Measurements from ENCODE around the gene ABHD8. TPM values are rescaled to one million over a fixed set of nuclear protein-coding genes. Genes with fewer than 3 reads are reported as not detected.

Gene ABHD8
- total RNA-seq, 2 donors from 2014 or later = 20.1 to 21.6 TPM

DNA sequence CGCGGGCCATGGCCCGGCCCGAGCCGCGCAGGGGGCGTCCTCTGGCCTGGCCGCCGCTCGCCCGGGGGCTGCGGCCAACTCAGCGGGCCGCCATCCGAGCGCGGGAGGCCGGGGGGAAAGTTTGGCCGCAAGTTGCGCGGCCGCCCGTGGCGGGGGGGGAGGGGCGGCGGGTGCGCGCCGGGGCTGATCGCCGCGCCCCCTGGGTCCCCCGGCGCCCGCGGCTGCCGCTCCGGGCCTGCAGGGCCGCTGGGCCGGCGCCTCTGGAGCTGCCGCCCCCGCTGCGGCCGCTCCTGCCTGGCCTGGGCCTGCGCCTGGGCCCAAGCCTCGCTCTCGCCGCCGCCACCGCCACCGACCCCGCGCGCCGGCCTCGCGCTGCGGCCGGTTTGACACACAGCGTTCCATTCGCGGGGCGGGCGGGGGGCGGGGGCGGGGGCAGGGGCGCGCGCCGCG, 57.7 kb downstream of the ABHD8 start, which contains the start of gene NR2F6:
Gene NR2F6 (minus strand): TSS at position 385 of the 450 bp plus-strand sequence. CDS start 699 bp downstream, outside the sequence.
- TF ChIP-seq POLR2AphosphoS5 (IDR thresholded peaks at IDR 0.05) = no peak
- TF ChIP-seq POLR2A (IDR thresholded peaks at IDR 0.05) = peak; percentile 26
- Histone ChIP-seq H3K27me3 (replicated peaks; ENCODE audit: insufficient read depth) (no peaks in the 10 kb centered on the region), H3K4me3 (peak within 1 kb of the TSS; percentile 53 to 87), H3K4me1 (replicated peaks) (no peaks in the 10 kb centered on the region), H3K27ac (peak within 1 kb of the TSS; percentile 79 to 80), H3K9me3 (no peaks in the 10 kb centered on the region), H3K36me3 (no peaks in the 10 kb centered on the region)
- intact Hi-C loops (cut with DNase I) = no loop called here
- DNase-seq (ENCODE audit: low spot score) = no peak
- 0% methylated on average over 10 of the region's 72 CpGs for WGBS

DNA sequence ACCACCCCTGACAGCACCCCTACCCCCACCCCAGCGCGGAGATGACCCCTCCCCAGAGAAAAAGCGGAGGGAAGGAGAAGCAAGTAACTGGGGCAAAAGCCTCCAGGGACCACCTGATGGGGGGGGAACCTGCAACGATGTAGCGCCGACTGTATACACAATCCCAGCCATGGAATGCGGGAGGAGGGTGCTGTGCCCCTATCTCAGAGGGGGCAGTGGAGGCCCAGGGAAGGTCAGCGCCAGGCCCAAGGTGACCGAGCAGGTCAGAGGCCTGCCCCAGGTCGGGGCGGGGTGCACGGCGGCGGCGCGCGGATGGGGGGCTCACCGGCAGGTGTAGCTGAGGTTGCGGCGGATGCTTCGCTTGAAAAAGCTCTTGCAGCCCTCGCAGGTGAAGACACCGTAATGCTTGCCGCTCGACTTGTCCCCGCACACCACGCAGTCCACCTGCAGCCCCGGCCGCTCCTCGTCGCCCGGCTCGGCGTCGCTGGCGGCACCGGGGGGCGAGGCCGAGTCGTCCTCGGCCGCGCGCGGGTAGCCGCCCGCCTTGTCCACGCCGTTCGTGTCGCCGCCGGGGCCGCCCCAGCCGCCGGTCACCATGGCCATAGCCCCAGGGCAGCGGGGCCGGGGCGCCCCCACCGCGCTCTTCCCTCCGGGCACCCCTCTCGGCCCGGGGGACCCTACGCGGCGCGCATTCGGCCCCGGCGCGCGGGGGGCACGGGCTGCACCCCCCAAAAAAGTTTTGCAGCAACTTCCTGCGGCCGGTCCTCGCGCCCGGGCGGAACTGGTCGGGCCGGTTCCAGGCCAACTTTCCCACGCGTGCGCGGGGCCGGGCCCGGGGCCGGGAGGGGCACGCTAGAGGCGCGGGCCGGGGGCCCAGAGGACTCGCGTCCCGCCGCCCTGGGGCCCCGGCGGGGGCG, 58.3 kb downstream of the ABHD8 start:
- peak overlapping the region; percentile 73 to 74 for H3K27ac ChIP-seq
- no peaks in the 10 kb centered on the region for H3K4me1 ChIP-seq (replicated peaks)

GRCh38 chr19:17243830-17244617, 59.2 kb downstream of the ABHD8 start:
- H3K4me3 ChIP-seq = peak overlapping the region; percentile 53 to 87
- peak overlapping the region; percentile 73 to 74 for H3K27ac ChIP-seq
- H3K27me3 ChIP-seq (replicated peaks; ENCODE audit: insufficient read depth) = no peaks in the 10 kb centered on the region
- no peaks in the 10 kb centered on the region for H3K36me3 ChIP-seq
- no peak for DNase-seq (ENCODE audit: low spot score)
- WGBS = 8% methylated on average over 46 of the region's 52 CpGs
- no peaks in the 10 kb centered on the region for H3K9me3 ChIP-seq
- no peaks in the 10 kb centered on the region for H3K4me1 ChIP-seq (replicated peaks)
- TF ChIP-seq POLR2A (IDR thresholded peaks at IDR 0.05) (no peak), POLR2AphosphoS5 (IDR thresholded peaks at IDR 0.05) (no peak)
- TF ChIP-seq, protein P1, sequence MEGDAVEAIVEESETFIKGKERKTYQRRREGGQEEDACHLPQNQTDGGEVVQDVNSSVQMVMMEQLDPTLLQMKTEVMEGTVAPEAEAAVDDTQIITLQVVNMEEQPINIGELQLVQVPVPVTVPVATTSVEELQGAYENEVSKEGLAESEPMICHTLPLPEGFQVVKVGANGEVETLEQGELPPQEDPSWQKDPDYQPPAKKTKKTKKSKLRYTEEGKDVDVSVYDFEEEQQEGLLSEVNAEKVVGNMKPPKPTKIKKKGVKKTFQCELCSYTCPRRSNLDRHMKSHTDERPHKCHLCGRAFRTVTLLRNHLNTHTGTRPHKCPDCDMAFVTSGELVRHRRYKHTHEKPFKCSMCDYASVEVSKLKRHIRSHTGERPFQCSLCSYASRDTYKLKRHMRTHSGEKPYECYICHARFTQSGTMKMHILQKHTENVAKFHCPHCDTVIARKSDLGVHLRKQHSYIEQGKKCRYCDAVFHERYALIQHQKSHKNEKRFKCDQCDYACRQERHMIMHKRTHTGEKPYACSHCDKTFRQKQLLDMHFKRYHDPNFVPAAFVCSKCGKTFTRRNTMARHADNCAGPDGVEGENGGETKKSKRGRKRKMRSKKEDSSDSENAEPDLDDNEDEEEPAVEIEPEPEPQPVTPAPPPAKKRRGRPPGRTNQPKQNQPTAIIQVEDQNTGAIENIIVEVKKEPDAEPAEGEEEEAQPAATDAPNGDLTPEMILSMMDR (IDR thresholded peaks at IDR 0.05) = no peak
- intact Hi-C loops (cut with DNase I) = no loop called here

More for the DNA sequence above, 58.3 kb downstream of the ABHD8 start:
- H3K9me3 ChIP-seq = no peaks in the 10 kb centered on the region
- peak; percentile 31 for TF ChIP-seq POLR2AphosphoS5 (IDR thresholded peaks at IDR 0.05)
- TF ChIP-seq POLR2A (IDR thresholded peaks at IDR 0.05) = no peak
- intact Hi-C loops (cut with DNase I) = no loop called here
- under 1% methylated on average over 72 of the region's 100 CpGs for WGBS
- peak; percentile 54 for DNase-seq (ENCODE audit: low spot score)
- H3K27me3 ChIP-seq (replicated peaks; ENCODE audit: insufficient read depth) = no peaks in the 10 kb centered on the region
- H3K4me3 ChIP-seq = peak overlapping the region; percentile 53 to 87
- no peaks in the 10 kb centered on the region for H3K36me3 ChIP-seq

GRCh38 chr19:17243211-17243829, 59.9 kb downstream of the ABHD8 start:
- 21% methylated on average over 8 of the region's 8 CpGs for WGBS
- peak overlapping the region; percentile 53 to 87 for H3K4me3 ChIP-seq
- DNase-seq (ENCODE audit: low spot score) = no peak
- H3K27ac ChIP-seq = peak overlapping the region; percentile 73 to 74
- H3K27me3 ChIP-seq (replicated peaks; ENCODE audit: insufficient read depth) = no peaks in the 10 kb centered on the region
- H3K9me3 ChIP-seq = no peaks in the 10 kb centered on the region
- TF ChIP-seq POLR2A (IDR thresholded peaks at IDR 0.05) (no peak), POLR2AphosphoS5 (IDR thresholded peaks at IDR 0.05) (no peak)
- TF ChIP-seq, protein P1 (IDR thresholded peaks at IDR 0.05) = no peak
- no peaks in the 10 kb centered on the region for H3K36me3 ChIP-seq
- intact Hi-C loops (cut with DNase I) = no loop called here
- no peaks in the 10 kb centered on the region for H3K4me1 ChIP-seq (replicated peaks)

DNA sequence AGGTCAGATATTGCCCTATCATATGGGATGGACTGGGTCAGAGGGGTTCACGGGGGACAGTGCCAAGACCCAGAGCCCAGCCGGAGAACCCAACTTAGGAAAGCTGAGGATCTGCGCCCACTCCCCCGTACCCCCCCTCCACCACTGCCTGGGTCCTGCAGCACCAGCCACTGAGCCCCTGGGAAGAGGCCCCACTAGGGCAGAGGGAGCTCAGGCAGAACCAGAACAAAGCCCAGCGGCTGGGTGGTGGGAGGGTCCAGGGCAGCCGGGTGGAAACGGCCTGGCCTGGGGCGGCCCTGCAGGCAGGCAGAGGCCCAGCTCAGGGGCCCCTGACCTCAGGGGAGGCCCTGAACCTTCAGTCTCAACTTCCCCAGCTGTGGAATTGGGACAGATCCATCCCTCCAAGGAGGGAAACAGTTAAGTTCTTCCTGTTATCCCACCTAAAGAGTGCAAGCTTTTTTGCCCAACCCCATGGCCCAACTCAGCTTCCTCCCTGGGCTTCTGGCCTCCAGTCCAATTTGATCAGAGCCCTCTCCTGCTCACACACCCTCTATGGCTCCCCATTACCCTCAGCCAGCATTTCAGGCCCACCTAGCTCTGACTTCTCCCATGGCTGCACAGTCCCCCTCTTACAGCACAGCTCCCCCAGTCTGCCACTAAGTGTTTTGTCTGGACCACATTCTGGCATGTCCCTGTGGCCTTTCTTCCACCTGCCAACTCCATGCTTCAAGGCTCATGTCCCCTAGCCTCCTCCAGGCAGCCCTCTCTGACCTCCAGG, 60.6 kb downstream of the ABHD8 start:
- Histone ChIP-seq H3K4me3 (no peak overlapping the region), H3K9me3 (no peaks in the 10 kb centered on the region), H3K36me3 (no peaks in the 10 kb centered on the region), H3K27me3 (replicated peaks; ENCODE audit: insufficient read depth) (no peaks in the 10 kb centered on the region), H3K4me1 (replicated peaks) (no peaks in the 10 kb centered on the region), H3K27ac (no peak overlapping the region)
- no peak for DNase-seq (ENCODE audit: low spot score)
- no peak for TF ChIP-seq POLR2AphosphoS5 (IDR thresholded peaks at IDR 0.05)
- no peak for TF ChIP-seq POLR2A (IDR thresholded peaks at IDR 0.05)
- TF ChIP-seq, protein P1 (IDR thresholded peaks at IDR 0.05) = no peak
- WGBS = 74% methylated on average over 8 of the region's 8 CpGs
- intact Hi-C loops (cut with DNase I) = no loop called here
